Activated naive CD4-positive, alpha-beta T cell treated with anti-CD3 and anti-CD28 coated beads, Interleukin-2, amount 50 U/mL, for 16 hours (primary cell): ENCODE results near the gene NCF4.

Experiments used
- DNase-seq: peaks from one replicate; pipeline ENCODE4 v3.0.0-alpha.2; 2020

NCF4 gene

GRCh38 chr22:36865346-36865745, 4.5 kb downstream of the NCF4 start:
- no peak for DNase-seq

GRCh38 chr22:36867695-36868094, 6.9 kb downstream of the NCF4 start:
- DNase-seq = no peak

GRCh38 chr22:36868546-36869181, 7.9 kb downstream of the NCF4 start:
- DNase-seq = no peak

- DNase-seq = no peak
Measured at GRCh38 chr22:36870250-36870649, 9.4 kb downstream of the NCF4 start.

- DNase-seq = no peak
Measured at GRCh38 chr22:36871669-36872081, 10.9 kb downstream of the NCF4 start.

GRCh38 chr22:36872084-36872483, 11.3 kb downstream of the NCF4 start:
- DNase-seq = no peak

- no peak for DNase-seq
Measured at GRCh38 chr22:36872866-36873498, 12.2 kb downstream of the NCF4 start.

- no peak for DNase-seq
Measured at GRCh38 chr22:36873614-36874308, 13.0 kb downstream of the NCF4 start.

- no peak for DNase-seq
Measured at GRCh38 chr22:36874309-36874696, 13.5 kb downstream of the NCF4 start.

GRCh38 chr22:36874736-36875135, 13.9 kb downstream of the NCF4 start:
- no peak for DNase-seq

- DNase-seq = no peak
Measured at GRCh38 chr22:36875741-36876140, 14.9 kb downstream of the NCF4 start.

- DNase-seq = no peak
Measured at GRCh38 chr22:36879775-36880174, 19.0 kb downstream of the NCF4 start.

- no peak for DNase-seq
Measured at GRCh38 chr22:36881504-36882245, 20.9 kb downstream of the NCF4 start.

- DNase-seq = no peak
Measured at GRCh38 chr22:36884349-36885158, 23.7 kb downstream of the NCF4 start.

- no peak for DNase-seq
Measured at GRCh38 chr22:36885474-36885873, 24.7 kb downstream of the NCF4 start.

- no peak for DNase-seq
Measured at GRCh38 chr22:36886016-36886415, 25.2 kb downstream of the NCF4 start.

- DNase-seq = no peak
Measured at GRCh38 chr22:36887162-36887561, 26.4 kb downstream of the NCF4 start.

- DNase-seq = no peak
Measured at GRCh38 chr22:36891646-36892045, 30.8 kb downstream of the NCF4 start.

- DNase-seq = no peak
Measured at GRCh38 chr22:36892292-36892691, 31.5 kb downstream of the NCF4 start.

GRCh38 chr22:36893262-36893661, 32.5 kb downstream of the NCF4 start:
- no peak for DNase-seq

GRCh38 chr22:36894266-36894665, 33.5 kb downstream of the NCF4 start:
- no peak for DNase-seq

GRCh38 chr22:36897611-36898010, 36.8 kb downstream of the NCF4 start:
- no peak for DNase-seq

GRCh38 chr22:36898690-36899089, 37.9 kb downstream of the NCF4 start:
- DNase-seq = no peak
